Measurements from ENCODE around the gene INTS13.
"Not testable (repeated sequence)": the region's sequence is repeated elsewhere in the genome, so short reads cannot be mapped to it uniquely, and the experiment has no call there.

The INTS13 gene

GRCh38 chr12:26937863-26938700 lies at the start of gene INTS13, which contains the start of gene FGFR1OP2:
Gene INTS13 (minus strand): TSS chr12:26937981. CDS start chr12:26936803, 1,178 bp downstream.
Gene FGFR1OP2 (plus strand): TSS chr12:26938470. CDS start chr12:26954159, 15,689 bp downstream.
- DNase-seq (ENCODE audit: low read depth in 2 of 2), result peak; percentile 90 to 92

GRCh38 chr12:26982866-26983265 lies 45.1 kb upstream of the INTS13 start:
- no peak for DNase-seq (ENCODE audit: low read depth in 2 of 2)

GRCh38 chr12:26979733-26980132 lies 42.0 kb upstream of the INTS13 start:
- no peak for DNase-seq (ENCODE audit: low read depth in 2 of 2)

- no peak for DNase-seq (ENCODE audit: low read depth in 2 of 2)
Observed at GRCh38 chr12:26978801-26979200, 41.0 kb upstream of the INTS13 start.

- DNase-seq (ENCODE audit: low read depth in 2 of 2), result no peak
Observed at GRCh38 chr12:26976687-26977086, 38.9 kb upstream of the INTS13 start.

- peak in 1 of 2 donors; percentile 26 for DNase-seq (ENCODE audit: low read depth in 2 of 2)
Observed at GRCh38 chr12:26971963-26972362, 34.2 kb upstream of the INTS13 start.

GRCh38 chr12:26970136-26970535 lies 32.4 kb upstream of the INTS13 start:
- DNase-seq (ENCODE audit: low read depth in 2 of 2), result no peak

- DNase-seq (ENCODE audit: low read depth in 2 of 2), result no peak
Observed at GRCh38 chr12:26966842-26967241, 29.1 kb upstream of the INTS13 start.

GRCh38 chr12:26963413-26963812 lies 25.6 kb upstream of the INTS13 start:
- DNase-seq (ENCODE audit: low read depth in 2 of 2), result no peak

GRCh38 chr12:26961803-26962202 lies 24.0 kb upstream of the INTS13 start:
- no peak for DNase-seq (ENCODE audit: low read depth in 2 of 2)

GRCh38 chr12:26961391-26961790 lies 23.6 kb upstream of the INTS13 start:
- DNase-seq (ENCODE audit: low read depth in 2 of 2), result not testable (repeated sequence)

- no peak for DNase-seq (ENCODE audit: low read depth in 2 of 2)
Observed at GRCh38 chr12:26954027-26954426, 16.2 kb upstream of the INTS13 start.

- no peak for DNase-seq (ENCODE audit: low read depth in 2 of 2)
Observed at GRCh38 chr12:26953447-26953846, 15.7 kb upstream of the INTS13 start.

- no peak for DNase-seq (ENCODE audit: low read depth in 2 of 2)
Observed at GRCh38 chr12:26948309-26948708, 10.5 kb upstream of the INTS13 start.

GRCh38 chr12:26941215-26941594 lies 3.4 kb upstream of the INTS13 start:
- DNase-seq (ENCODE audit: low read depth in 2 of 2), result no peak

GRCh38 chr12:26940516-26941214 lies 2.9 kb upstream of the INTS13 start:
- no peak for DNase-seq (ENCODE audit: low read depth in 2 of 2)

GRCh38 chr12:26939953-26940352 lies 2.2 kb upstream of the INTS13 start:
- DNase-seq (ENCODE audit: low read depth in 2 of 2), result no peak

GRCh38 chr12:26939192-26939832 lies 1.5 kb upstream of the INTS13 start:
- DNase-seq (ENCODE audit: low read depth in 2 of 2), result no peak

- DNase-seq (ENCODE audit: low read depth in 2 of 2), result no peak
Observed at GRCh38 chr12:26938701-26939062, 901 bp upstream of the INTS13 start.

GRCh38 chr12:26937443-26937862 lies 328 bp downstream of the INTS13 start:
- DNase-seq (ENCODE audit: low read depth in 2 of 2), result no peak

GRCh38 chr12:26936559-26937442 lies 980 bp downstream of the INTS13 start:
- no peak for DNase-seq (ENCODE audit: low read depth in 2 of 2)

Measured in stimulated activated CD4-positive, alpha-beta T cell treated with anti-CD3 and anti-CD28 coated beads, Interleukin-1b, Interleukin-23, amount 100 ng/mL, for 1 hour (primary cell).